Endometrial microvascular endothelial cells (primary cell): Measurements from ENCODE around the gene ABCA12. TPM values are rescaled to one million over a fixed set of nuclear protein-coding genes. Genes with fewer than 3 reads are reported as not detected.

Experiments used
- in situ Hi-C: cut with HindIII; loops from 2 replicates; pipeline ENCODE4 v1.10.0; 2017; ENCODE audit warnings: low sequenced_read_pairs, low pct_unique_long_range_greater_than_20kb; ENCODE audit errors: inconsistent ontology term
- total RNA-seq: library from RNA; depleted of rRNA; stranded (reverse); fragments of >200 nt; gene quantifications from one replicate; pipeline ENCODE4 v1.2.3, GENCODE V29; 2015; ENCODE audit errors: inconsistent ontology term

Gene ABCA12
- total RNA-seq, 1 donor from 2014 or later, result not detected

DNA sequence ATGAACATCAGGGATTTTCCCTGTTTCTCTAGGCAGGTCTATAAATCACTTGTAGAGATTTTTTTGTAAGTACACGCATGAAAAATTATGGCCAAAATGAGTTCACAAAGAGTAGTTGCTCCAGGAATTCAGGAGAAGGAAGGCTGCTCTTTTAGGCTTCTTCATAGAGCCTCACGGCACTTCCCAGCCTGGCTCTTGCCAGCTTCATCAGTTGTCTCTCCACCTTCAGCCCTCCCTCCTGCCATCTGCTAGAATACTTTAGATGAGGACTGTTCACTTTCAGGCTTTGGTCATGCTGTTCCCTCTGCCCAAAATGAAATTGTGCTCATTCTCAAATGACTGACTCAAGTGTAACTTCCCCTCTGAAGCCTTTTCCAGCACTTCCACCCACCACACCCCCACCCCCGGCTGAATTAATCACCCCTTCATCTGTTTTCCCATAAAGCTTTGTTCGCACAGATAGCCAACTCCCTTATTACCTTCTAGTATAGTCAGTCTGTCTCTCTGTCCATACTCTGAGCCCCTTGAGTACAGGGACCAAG, 1.8 kb upstream of the ABCA12 start:
- in situ Hi-C loops, result no loop called here

DNA sequence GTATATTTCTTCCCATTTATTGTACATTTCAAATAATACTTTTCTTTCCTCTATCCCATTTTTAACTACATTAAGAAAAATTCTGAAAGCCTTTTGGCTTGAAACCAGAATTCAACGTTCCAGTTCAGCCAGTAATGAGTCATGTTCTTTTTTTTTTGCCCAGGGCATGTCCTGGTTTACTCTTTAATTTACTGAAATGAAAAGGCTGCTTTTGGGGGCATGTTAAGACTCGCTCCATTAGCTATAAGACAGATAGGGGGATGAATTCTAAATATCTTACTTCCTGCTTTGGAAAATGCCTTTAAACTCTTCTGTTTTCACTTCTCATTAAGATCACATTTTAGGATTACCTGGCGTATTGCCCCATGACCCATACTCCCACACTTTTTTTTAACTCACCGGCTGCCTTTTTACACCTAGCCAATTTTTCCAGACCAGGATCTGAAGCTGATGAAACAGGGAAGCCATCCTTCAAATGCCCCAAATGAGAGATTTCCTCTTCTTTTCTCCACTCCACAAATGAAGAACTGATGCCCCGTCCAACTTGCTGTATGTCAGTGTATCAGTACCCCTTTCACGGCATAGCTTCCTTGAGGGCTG, 585 bp downstream of the ABCA12 start:
- in situ Hi-C loops, result no loop called here

DNA sequence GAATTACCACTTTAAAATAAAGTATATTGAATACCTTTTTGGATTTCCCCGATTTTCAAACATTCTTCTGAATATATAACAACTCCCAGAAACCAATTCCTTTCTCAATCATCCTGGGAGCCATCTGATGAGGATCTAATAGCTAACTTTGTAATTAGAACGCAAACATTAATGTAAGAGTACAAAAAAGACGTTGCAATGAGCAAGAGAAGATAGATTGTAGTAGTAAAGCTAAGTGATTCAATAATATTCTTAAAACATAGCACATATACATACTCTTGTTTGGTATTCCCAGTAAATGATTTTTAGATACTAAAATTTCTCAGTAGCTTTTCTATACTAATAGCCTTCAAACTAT, 1.1 kb downstream of the ABCA12 start:
- in situ Hi-C loops, result no loop called here

DNA sequence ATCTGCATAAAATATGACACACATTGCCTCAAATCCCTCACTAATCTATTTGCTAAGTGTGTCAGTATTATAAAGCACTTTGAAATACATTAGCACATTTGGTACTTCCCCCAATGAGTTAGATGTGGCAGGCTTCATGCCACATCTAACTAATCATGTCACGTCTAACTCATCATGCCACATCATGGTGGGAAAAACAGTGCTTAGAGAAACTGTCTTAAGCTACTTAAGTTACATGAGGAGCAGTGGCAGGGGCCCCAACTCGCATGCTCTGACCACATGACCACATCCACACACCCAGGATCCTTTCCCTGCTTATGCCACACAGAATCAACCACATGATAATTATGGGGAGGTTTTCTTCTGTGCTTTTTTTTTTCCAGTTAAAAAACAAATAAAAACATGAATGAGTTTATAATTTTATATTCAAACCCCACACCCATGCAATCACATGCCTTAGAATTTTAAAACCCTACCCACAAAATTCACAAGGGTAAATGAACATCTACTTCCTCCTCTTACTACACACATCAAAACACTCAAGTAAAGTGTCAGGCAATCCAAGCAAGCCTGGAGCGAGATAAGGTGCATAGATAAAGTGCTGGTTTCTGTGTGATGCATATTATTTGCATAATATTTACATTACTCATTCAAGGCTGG, 1.6 kb downstream of the ABCA12 start:
- in situ Hi-C loops, result no loop called here

DNA sequence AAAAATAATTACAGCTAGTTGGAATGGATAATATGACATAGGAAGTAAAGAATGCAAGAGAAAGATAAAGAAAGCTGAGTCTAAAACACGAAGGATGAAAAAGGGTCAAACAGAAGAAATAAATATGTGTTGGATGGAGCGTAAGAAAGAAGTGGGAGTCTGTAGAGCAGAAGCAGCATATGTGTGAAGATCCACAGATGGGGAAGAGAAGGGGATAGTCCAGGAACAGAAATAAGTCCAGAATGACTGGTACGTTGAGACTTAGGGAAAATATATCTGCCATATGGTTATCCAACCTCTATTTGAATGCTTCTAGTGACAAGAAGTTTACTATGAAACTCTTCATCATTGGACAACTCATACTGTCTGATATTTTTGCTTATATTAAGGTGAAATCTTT, 18.0 kb downstream of the ABCA12 start:
- in situ Hi-C loops, result no loop called here

DNA sequence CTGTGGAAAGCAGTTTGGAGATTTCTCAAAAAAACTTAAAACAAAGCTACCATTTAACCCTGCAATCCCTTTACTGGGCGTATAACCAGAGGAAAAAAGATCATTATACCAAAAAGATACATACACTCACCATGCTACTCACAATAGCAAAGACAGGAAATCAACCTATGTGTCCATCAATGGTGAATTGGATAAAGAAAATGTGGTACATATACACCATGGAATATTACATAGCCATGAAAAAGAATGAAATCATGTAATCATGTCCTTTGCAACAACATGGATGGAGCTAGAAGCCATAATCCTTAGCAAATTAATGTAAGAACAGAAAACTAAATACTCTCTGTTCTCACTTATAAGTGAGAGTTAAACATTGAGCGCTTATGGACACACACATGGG, 18.6 kb downstream of the ABCA12 start:
- in situ Hi-C loops, result no loop called here

DNA sequence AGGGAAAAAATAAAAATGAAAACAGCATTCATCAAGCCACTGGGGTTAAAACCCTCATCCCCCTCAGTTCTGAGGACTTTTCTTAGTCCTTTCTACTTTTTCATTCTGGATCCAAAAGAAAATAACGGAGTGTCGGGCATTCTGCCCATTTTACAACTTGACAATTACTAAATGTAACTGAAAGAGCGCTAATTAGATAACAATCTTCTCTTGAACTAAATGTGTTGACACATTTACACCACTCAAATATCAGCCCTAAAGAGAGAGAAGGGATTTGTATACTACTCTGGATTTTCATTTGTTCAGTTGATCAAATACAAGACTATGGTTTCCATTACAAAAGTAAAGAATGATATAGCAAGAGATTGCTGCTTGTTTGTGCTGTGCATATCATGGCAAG, 27.5 kb downstream of the ABCA12 start:
- in situ Hi-C loops, result no loop called here

DNA sequence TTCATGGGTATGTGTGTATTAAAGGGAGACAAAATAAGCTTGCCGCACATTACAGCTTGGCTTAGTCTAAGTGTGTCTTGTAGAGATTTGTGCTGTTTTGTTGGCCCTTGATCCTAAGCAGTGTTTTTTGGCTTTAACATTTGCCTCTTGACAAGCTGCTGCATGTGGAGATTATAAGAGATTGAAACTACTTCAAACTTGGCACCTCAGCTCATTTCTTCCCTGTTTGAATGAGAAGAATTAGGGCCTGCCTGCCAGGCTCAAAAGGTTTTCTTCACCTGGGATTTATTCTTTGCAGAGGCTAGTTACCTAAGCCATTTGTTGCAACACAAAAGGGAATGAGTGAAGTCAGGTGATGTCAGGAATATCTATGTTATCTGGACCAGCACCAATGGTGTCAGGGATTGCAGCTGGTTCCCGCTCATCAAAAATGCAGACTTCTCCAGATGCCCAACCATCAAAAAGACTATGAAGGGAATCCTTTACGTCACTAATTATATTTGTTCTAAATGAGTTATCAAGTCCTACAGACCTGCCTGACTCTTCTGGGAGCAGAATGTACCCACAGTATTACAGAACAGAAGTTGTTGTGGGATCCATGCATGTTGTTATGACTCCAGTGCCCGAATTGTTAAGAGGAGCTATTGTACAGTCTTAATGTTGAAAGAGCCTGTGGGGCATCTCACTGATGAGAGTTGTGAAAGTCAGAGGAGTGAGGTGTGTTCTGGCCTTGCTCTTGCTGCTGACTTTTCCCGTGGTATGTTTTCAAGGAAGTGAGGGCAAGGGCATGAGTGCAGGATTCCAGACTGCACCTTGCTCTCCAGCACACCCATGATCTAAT, 31.0 kb downstream of the ABCA12 start:
- in situ Hi-C loops, result no loop called here

DNA sequence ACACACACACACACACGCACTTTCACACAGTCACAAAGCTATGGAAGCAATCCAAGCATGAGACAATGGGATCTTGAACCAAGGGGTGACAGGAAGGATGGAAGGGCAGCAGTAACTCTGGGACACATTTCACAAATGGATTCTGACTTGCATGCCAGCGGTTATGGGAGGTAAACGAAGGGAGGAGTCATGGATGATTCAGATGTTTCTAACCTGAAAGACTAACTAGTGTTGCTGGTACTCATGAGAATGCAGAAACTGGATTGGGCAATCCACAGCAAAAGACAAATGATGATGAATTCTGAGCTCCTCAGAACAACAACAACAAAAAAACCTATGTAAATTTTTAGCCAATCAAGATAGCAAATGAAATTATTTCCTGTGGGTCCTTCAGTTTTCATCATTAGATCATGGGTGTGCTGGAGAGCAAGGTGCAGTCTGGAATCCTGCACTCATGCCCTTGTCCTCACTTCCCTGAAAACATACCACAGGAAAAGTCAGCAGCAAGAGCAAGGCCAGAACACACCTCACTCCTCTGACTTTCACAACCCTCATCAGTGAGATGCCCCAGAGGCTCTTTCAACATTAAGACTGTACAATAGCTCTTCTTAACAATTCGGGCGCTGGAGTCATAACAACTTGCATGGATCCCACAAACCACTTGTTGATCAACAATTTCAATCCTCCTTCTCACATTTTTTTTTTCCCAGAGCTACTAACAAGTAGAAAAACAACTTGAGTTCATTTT, 32.6 kb downstream of the ABCA12 start:
- in situ Hi-C loops, result no loop called here

DNA sequence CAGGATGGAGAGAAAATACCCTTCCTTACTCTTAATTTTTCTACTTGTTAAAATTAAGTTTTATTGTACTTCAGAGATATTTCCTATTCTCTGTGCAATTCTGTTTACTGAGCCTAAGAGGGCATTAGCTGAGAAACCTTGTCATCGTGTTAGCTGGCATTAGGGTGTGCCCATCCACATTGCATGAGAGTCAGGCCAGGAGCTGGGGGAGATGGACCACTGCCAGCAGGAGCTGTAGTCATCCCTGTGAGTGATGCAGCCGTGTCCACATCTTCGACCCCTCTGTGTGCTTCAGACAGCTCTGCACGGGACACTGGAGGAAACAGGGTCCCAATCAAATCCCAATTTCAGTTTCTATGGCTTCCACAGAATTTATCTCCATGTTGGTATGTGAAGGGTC, 34.2 kb downstream of the ABCA12 start:
- in situ Hi-C loops, result no loop called here

DNA sequence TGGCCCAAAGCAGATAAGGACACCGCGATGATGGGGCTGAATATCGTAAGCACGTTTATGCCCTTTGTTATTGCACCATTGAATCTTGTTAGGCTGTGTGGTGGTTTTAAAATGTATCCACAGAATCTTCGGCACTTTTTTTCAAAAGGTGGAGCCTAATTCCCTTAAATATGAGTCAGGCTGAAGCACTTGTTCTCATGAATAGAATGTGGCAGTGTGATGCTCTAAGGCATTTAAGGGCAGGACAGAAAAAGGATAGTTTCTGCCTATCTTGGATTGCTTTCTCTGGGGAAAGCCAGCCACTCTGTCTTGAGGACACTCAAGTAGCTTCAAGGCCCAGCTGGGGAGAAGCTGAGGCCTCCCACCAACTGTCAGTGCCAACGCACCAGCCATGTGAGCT, 39.6 kb downstream of the ABCA12 start:
- in situ Hi-C loops, result no loop called here

DNA sequence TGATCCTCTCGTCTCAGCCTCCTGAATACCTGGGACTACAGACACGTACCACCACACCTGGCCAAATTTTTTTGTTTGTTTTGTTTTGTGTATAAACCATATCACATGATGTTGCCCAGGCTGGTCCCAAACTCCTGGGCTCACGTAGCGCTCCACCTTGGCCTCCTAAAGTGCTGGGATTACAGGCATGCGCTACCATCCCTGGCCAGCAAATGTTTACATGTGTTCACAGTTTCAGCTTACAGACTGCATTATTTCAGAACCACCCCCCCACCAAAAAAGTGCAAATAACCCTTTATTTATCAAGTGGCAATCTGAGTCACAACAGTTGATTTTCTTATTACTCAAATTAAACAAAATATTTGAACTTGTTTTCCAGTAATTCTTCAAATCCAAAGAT, 54.3 kb downstream of the ABCA12 start:
- in situ Hi-C loops, result no loop called here

DNA sequence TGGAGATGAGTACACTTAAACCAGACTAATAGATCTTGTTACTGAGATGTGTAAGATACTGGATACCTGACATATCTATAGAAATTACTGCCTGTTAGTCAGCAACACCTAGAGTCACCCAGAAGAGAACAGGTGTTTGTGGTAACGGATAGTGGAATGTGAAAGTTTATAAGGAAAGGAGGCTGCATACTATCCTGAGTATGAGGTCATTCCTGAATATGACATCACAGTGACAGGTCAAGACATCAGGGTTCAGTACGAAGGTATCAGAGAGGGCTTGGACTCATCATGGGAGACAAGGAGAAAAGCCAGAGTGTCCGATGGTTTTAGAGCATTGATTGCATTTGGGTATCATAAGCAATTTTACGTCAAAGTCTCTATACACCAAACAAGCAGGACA, 55.3 kb downstream of the ABCA12 start:
- in situ Hi-C loops, result no loop called here

DNA sequence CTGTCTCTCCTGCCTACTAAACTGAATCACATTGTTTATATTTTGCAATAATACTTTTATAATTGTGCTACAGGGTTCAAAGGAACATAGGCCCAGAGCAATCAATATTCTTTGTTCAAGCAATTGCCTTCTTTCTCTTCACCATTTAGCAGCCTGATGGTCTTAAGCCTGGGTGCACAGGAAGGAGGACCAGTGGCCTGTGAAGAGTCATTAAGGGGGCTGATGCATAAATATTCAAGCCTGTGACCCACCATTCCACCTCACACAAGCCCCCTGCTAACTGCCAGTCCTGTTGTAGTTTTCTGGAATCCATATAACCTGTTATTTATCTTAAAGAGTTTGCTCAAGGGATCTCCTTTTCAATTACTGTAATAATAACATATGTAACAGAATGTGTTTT, 56.0 kb downstream of the ABCA12 start:
- in situ Hi-C loops, result no loop called here

DNA sequence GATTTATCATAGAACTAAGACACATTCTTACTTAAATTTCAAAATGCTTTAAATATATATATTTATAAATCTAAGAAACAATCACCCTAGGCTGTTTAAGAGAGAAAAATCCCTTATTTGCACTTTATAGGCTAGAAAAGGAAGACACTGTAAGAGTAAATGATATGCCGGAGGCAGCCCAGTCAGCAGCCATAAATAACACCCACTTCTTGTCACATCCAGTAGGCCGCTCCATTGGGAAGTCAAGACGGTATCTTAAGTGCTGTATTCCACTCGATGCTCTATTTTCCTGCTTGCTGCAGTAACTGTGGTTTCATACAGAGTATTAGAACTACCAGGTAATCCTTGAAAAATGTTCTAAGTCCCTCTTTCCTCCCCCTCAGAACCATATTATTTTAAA, 57.9 kb downstream of the ABCA12 start:
- in situ Hi-C loops, result no loop called here

DNA sequence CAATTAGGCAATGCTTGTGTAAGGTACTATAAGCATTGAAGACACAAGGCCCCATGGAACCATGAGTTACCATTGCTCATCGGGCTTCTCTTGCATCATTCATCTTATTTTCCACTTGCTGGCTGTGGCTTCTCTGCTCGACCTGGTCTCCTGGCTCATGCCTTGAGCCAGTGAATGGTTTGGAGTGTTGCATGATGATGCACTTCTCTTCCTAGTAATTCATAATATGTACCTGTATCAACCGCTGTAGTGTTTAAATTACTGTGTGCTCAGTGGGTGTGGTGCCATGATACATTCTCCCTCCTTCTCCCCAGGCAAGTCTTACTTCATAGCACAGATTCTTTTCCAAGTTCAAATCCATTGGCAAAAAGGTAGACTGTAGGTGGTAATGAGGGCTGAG, 66.8 kb downstream of the ABCA12 start:
- in situ Hi-C loops, result no loop called here

DNA sequence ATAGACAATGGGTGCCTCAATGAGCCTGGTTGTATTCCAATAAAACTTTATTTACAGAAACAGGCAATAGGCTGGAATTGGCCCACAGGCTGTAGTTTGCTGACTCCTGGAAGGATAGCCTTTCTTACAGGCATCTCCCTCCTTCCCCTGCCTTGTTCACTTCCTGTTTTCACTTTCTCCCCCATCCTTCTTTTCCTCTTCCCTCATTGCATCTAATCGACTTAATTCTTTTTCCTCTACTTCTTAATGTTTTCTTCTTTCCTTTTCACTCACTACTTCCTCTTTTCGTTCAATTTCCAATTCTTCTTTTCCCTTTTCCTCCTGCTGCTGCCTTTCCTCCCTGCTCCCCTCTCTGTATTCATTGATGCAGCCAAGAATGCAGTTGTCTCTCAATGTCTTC, 70.0 kb downstream of the ABCA12 start:
- in situ Hi-C loops, result no loop called here

DNA sequence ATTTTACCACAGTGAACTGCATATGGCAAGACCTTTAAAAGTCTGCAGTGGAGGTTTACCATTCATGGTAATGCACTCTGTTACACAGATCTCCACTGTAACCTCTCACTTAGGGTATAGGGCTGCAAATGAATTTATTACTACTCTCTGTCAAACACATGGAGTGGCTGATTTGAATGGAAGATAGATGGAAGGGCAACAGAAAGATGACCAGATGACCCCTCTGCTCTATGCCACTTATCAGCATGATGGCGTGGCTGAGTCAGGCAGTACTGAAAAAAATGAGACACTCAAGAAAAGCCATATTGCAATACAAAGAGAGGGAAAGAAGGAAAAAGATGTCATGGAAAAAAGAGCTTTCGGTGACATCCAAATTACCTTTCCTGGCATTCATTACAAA, 72.3 kb downstream of the ABCA12 start:
- in situ Hi-C loops, result no loop called here

DNA sequence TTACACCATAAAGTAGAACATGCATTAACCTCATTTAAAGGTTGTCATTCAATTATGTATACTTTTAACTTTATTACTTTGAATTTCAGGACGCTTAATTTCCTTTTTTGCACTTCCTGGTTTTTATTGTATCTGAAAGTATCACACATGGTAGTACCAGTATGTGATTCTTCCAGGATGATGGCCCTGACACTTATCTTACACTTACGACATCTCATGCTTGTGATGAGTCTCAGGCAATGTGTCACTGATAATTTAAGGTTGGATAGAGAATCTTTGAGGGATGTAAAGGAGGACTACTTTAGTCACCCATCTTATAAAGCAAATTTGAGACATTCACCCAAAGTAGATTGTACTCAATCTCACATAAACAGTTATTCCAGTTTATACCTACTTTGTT, 74.9 kb downstream of the ABCA12 start:
- in situ Hi-C loops, result no loop called here
